ENCODE data around the gene MLYCD. TPM values are rescaled to one million over a fixed set of nuclear protein-coding genes. Genes with fewer than 3 reads are reported as not detected.

MLYCD gene
- total and polyA plus RNA-seq, 2 donors: 1.8 to 3.5 TPM

DNA sequence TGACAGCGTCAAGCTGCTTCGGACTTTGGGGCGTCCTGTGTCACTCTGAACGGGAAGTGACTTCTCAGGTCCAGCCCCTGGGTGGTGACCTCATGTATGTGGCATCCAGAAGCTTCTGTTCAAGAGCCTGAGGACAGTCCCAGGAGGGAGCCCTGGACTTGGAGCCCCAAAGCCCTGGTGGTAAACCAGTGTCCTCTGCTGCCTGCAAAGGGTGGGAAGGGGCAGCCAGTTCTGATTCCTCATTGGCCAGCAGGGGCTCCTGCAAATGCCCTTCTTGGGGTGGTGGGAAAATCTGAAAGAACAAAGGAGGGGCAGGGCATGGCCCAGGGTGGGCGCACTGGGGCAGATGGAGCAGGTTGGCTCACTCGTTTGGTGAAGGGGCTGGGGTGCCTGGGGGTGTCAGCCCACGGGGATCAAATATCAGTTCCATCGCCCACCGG, 55.7 kb downstream of the MLYCD start:
- WGBS: 66% methylated on average over 9 of the region's 9 CpGs
- no peak for DNase-seq (ENCODE audit: low read depth in 6 of 9, low spot score in 9 of 9)

DNA sequence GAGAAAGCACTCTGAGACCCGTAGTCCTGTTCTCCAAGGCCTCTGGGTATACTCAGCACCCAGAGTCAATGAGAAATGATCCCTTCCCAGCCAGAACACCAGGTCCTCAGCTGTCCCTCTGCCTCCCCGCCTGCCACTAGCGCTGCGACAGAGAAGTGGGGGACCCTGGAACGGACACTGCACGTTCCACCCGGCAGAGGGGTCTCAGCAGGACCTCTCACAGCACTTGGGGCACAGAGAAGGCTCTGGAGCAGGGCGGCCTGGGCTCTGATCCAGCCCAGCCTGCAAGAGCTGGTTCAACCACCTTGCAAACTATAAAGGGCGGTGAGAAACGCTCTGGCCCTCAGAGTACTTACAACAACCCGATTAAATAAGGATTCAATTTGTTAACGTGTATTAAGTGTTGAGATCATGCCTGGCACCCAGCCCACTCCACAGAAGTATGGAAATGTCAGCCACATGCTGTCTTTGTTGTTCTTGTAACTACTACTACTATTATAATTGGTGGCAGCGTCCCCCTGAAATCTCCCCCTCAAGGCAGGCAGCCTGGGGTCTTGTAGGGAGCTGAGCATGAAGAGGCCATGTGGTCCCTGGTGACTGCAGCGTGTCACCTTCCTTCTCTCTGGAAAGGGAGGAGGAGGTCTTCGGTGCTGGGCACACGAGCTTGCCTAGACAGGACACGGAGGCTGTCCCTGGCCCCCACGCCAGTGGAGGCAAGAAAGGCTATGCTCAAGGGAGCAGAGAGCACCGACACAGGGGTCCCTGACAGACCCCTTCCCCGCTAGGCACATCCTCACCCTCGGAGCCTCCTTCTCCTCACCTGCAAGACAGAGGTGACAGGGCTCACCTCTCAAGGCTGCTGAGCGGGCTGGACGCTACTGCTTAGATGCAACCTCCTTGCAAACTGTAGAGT, 56.6 kb downstream of the MLYCD start:
- Histone ChIP-seq H3K9me3 (ENCODE audit: control insufficient read depth in 2 of 2, insufficient read depth in 1 of 2, low read length in 1 of 2) (no peaks in the 10 kb centered on the region), H3K27ac (ENCODE audit: low read depth in 1 of 2, low read length in 1 of 2) (no peak overlapping the region), H3K4me1 (ENCODE audit: control insufficient read depth in 2 of 2, insufficient read depth in 2 of 2, low read length in 2 of 2) (peaks cover 9 to 22% of the 10 kb centered on the region in 2 donors), H3K27me3 (ENCODE audit: control insufficient read depth in 2 of 2, insufficient read depth in 1 of 2, low read length in 1 of 2) (peaks cover 0 to 27% of the 10 kb centered on the region in 2 donors), H3K4me3 (ENCODE audit: low read length in 2 of 2) (no peak overlapping the region), H3K36me3 (ENCODE audit: control insufficient read depth in 2 of 2, insufficient read depth in 2 of 2, low read length in 1 of 2) (no peaks in the 10 kb centered on the region)
- WGBS: 87% methylated on average over 23 of the region's 23 CpGs
- DNase-seq (ENCODE audit: low read depth in 6 of 9, low spot score in 9 of 9): no peak

More for the DNA sequence above, 55.7 kb downstream of the MLYCD start:
- Histone ChIP-seq H3K4me1 (ENCODE audit: control insufficient read depth in 2 of 2, insufficient read depth in 2 of 2, low read length in 2 of 2) (peaks cover 9 to 22% of the 10 kb centered on the region in 2 donors), H3K36me3 (ENCODE audit: control insufficient read depth in 2 of 2, insufficient read depth in 2 of 2, low read length in 1 of 2) (no peaks in the 10 kb centered on the region), H3K9me3 (ENCODE audit: control insufficient read depth in 2 of 2, insufficient read depth in 1 of 2, low read length in 1 of 2) (no peaks in the 10 kb centered on the region), H3K27ac (ENCODE audit: low read depth in 1 of 2, low read length in 1 of 2) (no peak overlapping the region), H3K4me3 (ENCODE audit: low read length in 2 of 2) (no peak overlapping the region), H3K27me3 (ENCODE audit: control insufficient read depth in 2 of 2, insufficient read depth in 1 of 2, low read length in 1 of 2) (peaks cover 0 to 27% of the 10 kb centered on the region in 2 donors)

DNA sequence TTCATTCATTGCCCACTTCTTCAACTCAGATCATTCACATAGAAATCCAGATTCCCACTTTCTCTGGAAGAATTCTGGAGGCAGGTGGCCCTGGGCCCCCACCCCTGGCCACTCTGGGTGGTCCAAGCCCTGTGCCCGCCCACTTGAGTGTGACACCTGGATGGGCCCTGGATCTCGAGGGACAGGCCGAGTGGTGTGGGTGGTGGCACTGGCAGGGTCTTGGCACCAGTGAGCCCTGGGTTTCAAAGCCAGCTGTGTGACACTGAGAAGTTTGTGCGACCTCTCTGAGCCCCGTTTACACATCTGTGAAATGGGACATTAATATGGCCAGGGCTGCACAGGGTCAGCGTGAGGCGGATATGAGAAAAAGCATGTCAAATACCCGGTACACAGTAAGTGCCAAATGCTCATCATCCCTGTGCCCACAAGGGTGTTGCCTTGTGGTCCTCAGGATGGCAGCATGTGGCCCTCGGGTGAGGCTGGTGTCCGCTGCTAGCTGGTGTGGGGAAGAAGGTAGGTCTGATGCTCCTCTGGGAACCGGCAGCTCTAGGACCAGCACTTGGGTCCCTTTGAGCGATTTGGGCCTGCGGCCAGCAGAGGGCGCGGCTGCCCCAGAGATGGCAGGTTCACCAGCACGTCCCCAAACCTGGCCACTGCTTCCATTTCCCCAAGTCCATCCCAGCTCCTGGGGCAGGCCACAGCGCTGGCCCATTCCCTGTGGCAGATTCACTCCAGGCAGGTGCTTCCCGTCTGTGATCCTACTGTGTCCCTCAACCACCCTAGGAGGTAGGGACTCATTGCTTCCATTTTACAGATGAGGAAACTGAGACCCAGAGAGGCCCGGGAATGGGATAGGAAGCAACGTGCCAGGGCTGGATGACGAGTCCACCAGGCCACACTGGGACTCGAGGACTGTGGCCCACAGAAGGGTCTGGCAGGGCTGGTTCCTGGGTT, 57.7 kb downstream of the MLYCD start:
- Histone ChIP-seq H3K27ac (ENCODE audit: low read depth in 1 of 2, low read length in 1 of 2) (no peak overlapping the region), H3K9me3 (ENCODE audit: control insufficient read depth in 2 of 2, insufficient read depth in 1 of 2, low read length in 1 of 2) (no peaks in the 10 kb centered on the region), H3K4me3 (ENCODE audit: low read length in 2 of 2) (no peak overlapping the region), H3K4me1 (ENCODE audit: control insufficient read depth in 2 of 2, insufficient read depth in 2 of 2, low read length in 2 of 2) (peaks cover 9 to 22% of the 10 kb centered on the region in 2 donors), H3K36me3 (ENCODE audit: control insufficient read depth in 2 of 2, insufficient read depth in 2 of 2, low read length in 1 of 2) (no peaks in the 10 kb centered on the region), H3K27me3 (ENCODE audit: control insufficient read depth in 2 of 2, insufficient read depth in 1 of 2, low read length in 1 of 2) (peaks cover 0 to 27% of the 10 kb centered on the region in 2 donors)
- peak; percentile 28 to 74 (median 50) for DNase-seq (ENCODE audit: low read depth in 6 of 9, low spot score in 9 of 9)
- WGBS: 51% methylated on average over 22 of the region's 22 CpGs

DNA sequence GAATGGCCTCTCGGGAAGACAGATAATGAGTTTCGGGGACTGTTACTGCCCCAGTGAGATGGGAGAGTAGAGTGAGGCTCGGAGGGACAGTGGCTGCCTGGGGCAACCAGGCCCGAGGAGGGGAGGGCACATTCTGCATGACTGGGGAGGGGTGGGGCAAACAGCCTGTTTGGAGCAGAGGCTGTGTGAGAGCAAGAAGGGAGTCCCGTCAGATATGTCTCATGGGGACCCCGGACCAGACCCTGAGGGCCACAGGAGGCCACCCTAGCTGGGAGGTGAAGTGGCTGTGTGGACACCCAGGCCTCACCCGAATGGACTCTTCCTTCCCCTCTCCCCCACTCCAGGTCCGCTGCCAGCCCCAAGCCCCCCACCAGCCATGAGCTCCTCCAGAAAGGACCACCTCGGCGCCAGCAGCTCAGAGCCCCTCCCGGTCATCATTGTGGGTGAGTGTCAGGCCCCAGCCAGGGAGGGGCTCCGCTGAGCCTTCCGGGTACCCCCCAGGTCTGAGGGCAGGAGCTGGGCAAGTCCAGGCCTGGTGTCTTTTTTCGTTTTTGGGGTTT, 58.5 kb downstream of the MLYCD start:
- H3K36me3 ChIP-seq (ENCODE audit: control insufficient read depth in 2 of 2, insufficient read depth in 2 of 2, low read length in 1 of 2): no peaks in the 10 kb centered on the region
- peaks cover 0 to 27% of the 10 kb centered on the region in 2 donors for H3K27me3 ChIP-seq (ENCODE audit: control insufficient read depth in 2 of 2, insufficient read depth in 1 of 2, low read length in 1 of 2)
- H3K4me1 ChIP-seq (ENCODE audit: control insufficient read depth in 2 of 2, insufficient read depth in 2 of 2, low read length in 2 of 2): peaks cover 9 to 22% of the 10 kb centered on the region in 2 donors
- 93% methylated on average over 14 of the region's 14 CpGs for WGBS
- no peaks in the 10 kb centered on the region for H3K9me3 ChIP-seq (ENCODE audit: control insufficient read depth in 2 of 2, insufficient read depth in 1 of 2, low read length in 1 of 2)
- no peak for DNase-seq (ENCODE audit: low read depth in 6 of 9, low spot score in 9 of 9)
- H3K4me3 ChIP-seq (ENCODE audit: low read length in 2 of 2): no peak overlapping the region
- H3K27ac ChIP-seq (ENCODE audit: low read depth in 1 of 2, low read length in 1 of 2): no peak overlapping the region

DNA sequence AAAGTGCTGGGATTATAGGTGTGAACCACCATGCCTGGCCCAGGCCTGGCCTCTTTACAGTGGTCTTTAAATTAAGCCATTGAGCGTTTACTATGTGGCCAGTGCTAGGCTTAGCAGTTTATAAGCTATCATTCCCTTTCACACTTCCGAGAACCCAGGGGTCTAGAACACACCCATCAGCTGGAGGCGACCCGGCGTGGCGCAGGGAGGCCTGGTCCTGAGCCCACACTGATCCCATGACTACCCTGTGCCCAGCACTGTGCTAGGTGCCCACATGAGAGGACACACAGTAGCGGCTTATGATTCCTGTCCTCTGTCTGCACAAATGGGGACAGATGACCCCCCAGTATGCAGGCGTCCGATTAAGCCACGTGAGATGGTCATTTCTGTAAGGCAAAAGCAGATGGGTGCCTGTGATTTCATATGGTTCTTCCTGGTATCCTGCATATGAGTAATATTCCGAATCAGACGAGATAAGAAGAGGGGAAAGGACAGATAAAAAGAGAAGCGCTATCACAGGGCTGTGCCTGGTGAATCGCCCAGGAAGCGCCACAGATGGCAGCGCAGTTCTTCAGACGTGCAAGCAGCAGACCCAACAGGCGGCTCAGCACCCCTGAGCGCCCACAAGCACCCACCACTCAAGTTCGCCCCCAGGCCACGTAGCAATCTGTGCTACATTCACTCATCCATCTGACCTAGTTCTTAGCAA, 59.4 kb downstream of the MLYCD start:
- Histone ChIP-seq H3K36me3 (ENCODE audit: control insufficient read depth in 2 of 2, insufficient read depth in 2 of 2, low read length in 1 of 2) (no peaks in the 10 kb centered on the region), H3K27ac (ENCODE audit: low read depth in 1 of 2, low read length in 1 of 2) (no peak overlapping the region), H3K4me3 (ENCODE audit: low read length in 2 of 2) (no peak overlapping the region), H3K9me3 (ENCODE audit: control insufficient read depth in 2 of 2, insufficient read depth in 1 of 2, low read length in 1 of 2) (no peaks in the 10 kb centered on the region), H3K4me1 (ENCODE audit: control insufficient read depth in 2 of 2, insufficient read depth in 2 of 2, low read length in 2 of 2) (peaks cover 9 to 14% of the 10 kb centered on the region in 2 donors), H3K27me3 (ENCODE audit: control insufficient read depth in 2 of 2, insufficient read depth in 1 of 2, low read length in 1 of 2) (peaks cover 0 to 18% of the 10 kb centered on the region in 2 donors)
- DNase-seq (ENCODE audit: low read depth in 6 of 9, low spot score in 9 of 9): no peak
- WGBS: 90% methylated on average over 21 of the region's 21 CpGs

DNA sequence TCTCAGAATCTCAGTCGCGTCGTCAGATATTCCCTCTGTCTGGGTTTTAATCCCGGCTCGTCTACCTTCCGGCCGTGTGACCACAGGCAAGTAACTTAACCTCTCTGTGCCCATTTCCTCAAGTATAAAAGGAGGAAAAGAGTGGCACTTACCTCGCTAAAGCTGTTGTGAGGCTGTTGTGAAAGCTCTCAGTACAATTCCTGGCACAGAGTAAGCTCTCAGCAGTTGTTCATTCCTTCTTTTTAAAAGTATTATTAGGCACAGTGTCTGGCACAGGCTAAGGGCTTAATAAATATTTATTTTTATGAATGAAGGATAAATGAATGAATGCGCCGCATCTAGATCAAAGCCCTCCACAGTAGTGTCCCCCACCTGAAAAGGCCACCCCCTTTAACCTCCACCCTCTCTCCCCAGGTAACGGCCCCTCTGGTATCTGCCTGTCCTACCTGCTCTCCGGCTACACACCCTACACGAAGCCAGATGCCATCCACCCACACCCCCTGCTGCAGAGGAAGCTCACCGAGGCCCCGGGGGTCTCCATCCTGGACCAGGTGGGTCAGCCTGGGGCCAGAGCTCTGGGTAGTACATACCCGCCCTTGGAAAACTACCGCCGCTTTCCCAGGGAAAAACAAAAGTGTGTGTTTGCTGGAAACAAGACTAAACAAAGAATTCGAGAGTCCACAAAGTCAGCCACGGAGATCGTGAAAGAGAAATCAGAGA, 60.1 kb downstream of the MLYCD start:
- Histone ChIP-seq H3K27ac (ENCODE audit: low read depth in 1 of 2, low read length in 1 of 2) (no peak overlapping the region), H3K27me3 (ENCODE audit: control insufficient read depth in 2 of 2, insufficient read depth in 1 of 2, low read length in 1 of 2) (peaks cover 0 to 11% of the 10 kb centered on the region in 2 donors), H3K36me3 (ENCODE audit: control insufficient read depth in 2 of 2, insufficient read depth in 2 of 2, low read length in 1 of 2) (no peaks in the 10 kb centered on the region), H3K9me3 (ENCODE audit: control insufficient read depth in 2 of 2, insufficient read depth in 1 of 2, low read length in 1 of 2) (no peaks in the 10 kb centered on the region), H3K4me3 (ENCODE audit: low read length in 2 of 2) (no peak overlapping the region), H3K4me1 (ENCODE audit: control insufficient read depth in 2 of 2, insufficient read depth in 2 of 2, low read length in 2 of 2) (peaks cover 5 to 7% of the 10 kb centered on the region in 2 donors)
- 90% methylated on average over 21 of the region's 21 CpGs for WGBS
- DNase-seq (ENCODE audit: low read depth in 6 of 9, low spot score in 9 of 9): no peak

DNA sequence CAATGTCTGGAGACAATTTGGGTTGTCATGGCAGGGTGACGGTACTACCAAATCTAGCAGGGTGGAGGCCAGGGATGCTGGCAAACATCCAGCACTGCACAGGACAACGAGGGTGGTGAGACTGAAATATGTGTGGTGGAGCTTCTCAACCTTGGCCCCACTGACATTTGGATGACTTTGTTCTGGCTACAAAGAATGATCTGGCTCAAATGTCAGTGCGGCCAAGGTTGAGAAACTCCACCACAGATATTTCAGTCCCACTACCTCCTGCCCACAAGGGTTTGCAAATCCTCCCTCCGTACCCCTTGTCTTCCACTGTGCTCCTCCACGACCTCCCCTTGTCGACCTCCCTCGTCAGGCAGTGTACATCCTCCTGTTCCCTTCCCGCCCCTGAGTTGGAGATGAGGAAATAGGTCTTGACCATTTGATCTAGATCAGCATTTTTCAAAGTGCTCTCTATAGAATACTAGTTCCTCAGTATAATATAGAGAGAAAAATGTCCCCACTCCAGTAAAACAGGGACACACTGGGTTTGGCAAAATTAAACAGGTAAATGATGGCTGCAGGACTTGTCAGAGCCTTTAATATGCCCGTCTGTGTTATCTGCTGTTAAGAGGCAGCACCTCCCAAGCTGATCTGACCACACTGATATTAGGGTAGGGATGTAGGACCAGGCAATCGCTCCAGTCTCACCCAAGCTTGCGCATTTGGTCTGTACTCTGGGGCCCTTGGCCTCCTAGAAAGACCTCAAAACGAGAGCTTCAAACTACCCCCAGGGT, 60.9 kb downstream of the MLYCD start:
- H3K27ac ChIP-seq (ENCODE audit: low read depth in 1 of 2, low read length in 1 of 2): no peak overlapping the region
- H3K9me3 ChIP-seq (ENCODE audit: control insufficient read depth in 2 of 2, insufficient read depth in 1 of 2, low read length in 1 of 2): no peaks in the 10 kb centered on the region

More for the DNA sequence above, 60.9 kb downstream of the MLYCD start:
- 95% methylated on average over 12 of the region's 12 CpGs for WGBS
- H3K36me3 ChIP-seq (ENCODE audit: control insufficient read depth in 2 of 2, insufficient read depth in 2 of 2, low read length in 1 of 2): no peaks in the 10 kb centered on the region
- no peak for DNase-seq (ENCODE audit: low read depth in 6 of 9, low spot score in 9 of 9)
- H3K27me3 ChIP-seq (ENCODE audit: control insufficient read depth in 2 of 2, insufficient read depth in 1 of 2, low read length in 1 of 2): peaks cover 0 to 11% of the 10 kb centered on the region in 2 donors
- no peak overlapping the region for H3K4me3 ChIP-seq (ENCODE audit: low read length in 2 of 2)
- H3K4me1 ChIP-seq (ENCODE audit: control insufficient read depth in 2 of 2, insufficient read depth in 2 of 2, low read length in 2 of 2): peaks cover 0 to under 1% of the 10 kb centered on the region in 2 donors

Measured in thymus (tissue), 11 donors.